ENCODE data around the gene UBE2J2.

The UBE2J2 gene

GRCh38 chr1:1292851-1293250, 19.2 kb upstream of the UBE2J2 start:
- Histone ChIP-seq H3K36me3 (ENCODE audit: control insufficient read depth, insufficient read depth, low read length) (no peaks in the 10 kb centered on the region), H3K4me2 (ENCODE audit: low read length) (no peak overlapping the region), H3K27me3 (ENCODE audit: control insufficient read depth, insufficient read depth, low read length) (no peaks in the 10 kb centered on the region), H2AFZ (no peak overlapping the region), H3K4me1 (no peaks in the 10 kb centered on the region), H3K79me2 (no peaks in the 10 kb centered on the region), H3K27ac (no peak overlapping the region), H3K9ac (no peak overlapping the region), H3K4me3 (ENCODE audit: low read depth, low read length) (no peak overlapping the region), H3K9me3 (ENCODE audit: control insufficient read depth, low read length) (no peaks in the 10 kb centered on the region)
- no peak for TF ChIP-seq CTCF (IDR thresholded peaks at IDR 0.05)

GRCh38 chr1:1292442-1292779, 18.8 kb upstream of the UBE2J2 start:
- H3K9ac ChIP-seq = no peak overlapping the region
- H2AFZ ChIP-seq = no peak overlapping the region
- H3K4me1 ChIP-seq = no peaks in the 10 kb centered on the region
- no peak overlapping the region for H3K4me3 ChIP-seq (ENCODE audit: low read depth, low read length)
- no peak overlapping the region for H3K27ac ChIP-seq
- no peaks in the 10 kb centered on the region for H3K36me3 ChIP-seq (ENCODE audit: control insufficient read depth, insufficient read depth, low read length)
- H3K27me3 ChIP-seq (ENCODE audit: control insufficient read depth, insufficient read depth, low read length) = no peaks in the 10 kb centered on the region
- TF ChIP-seq CTCF (IDR thresholded peaks at IDR 0.05) = no peak
- H3K9me3 ChIP-seq (ENCODE audit: control insufficient read depth, low read length) = no peaks in the 10 kb centered on the region
- no peaks in the 10 kb centered on the region for H3K79me2 ChIP-seq
- H3K4me2 ChIP-seq (ENCODE audit: low read length) = no peak overlapping the region

- no peaks in the 10 kb centered on the region for H3K27me3 ChIP-seq (ENCODE audit: control insufficient read depth, insufficient read depth, low read length)
- H3K27ac ChIP-seq = no peak overlapping the region
- H3K4me3 ChIP-seq (ENCODE audit: low read depth, low read length) = no peak overlapping the region
- H3K9me3 ChIP-seq (ENCODE audit: control insufficient read depth, low read length) = no peaks in the 10 kb centered on the region
- H3K4me2 ChIP-seq (ENCODE audit: low read length) = no peak overlapping the region
- no peak overlapping the region for H3K9ac ChIP-seq
- H3K79me2 ChIP-seq = no peaks in the 10 kb centered on the region
- H3K4me1 ChIP-seq = no peaks in the 10 kb centered on the region
- no peaks in the 10 kb centered on the region for H3K36me3 ChIP-seq (ENCODE audit: control insufficient read depth, insufficient read depth, low read length)
- TF ChIP-seq CTCF (IDR thresholded peaks at IDR 0.05) = peak; percentile 55
- no peak overlapping the region for H2AFZ ChIP-seq
Measured at GRCh38 chr1:1291548-1292441, 18.1 kb upstream of the UBE2J2 start.

- H3K9me3 ChIP-seq (ENCODE audit: control insufficient read depth, low read length) = no peaks in the 10 kb centered on the region
- TF ChIP-seq CTCF (IDR thresholded peaks at IDR 0.05) = no peak
- H3K27ac ChIP-seq = no peak overlapping the region
- no peaks in the 10 kb centered on the region for H3K79me2 ChIP-seq
- no peak overlapping the region for H3K9ac ChIP-seq
- H2AFZ ChIP-seq = no peak overlapping the region
- no peak overlapping the region for H3K4me3 ChIP-seq (ENCODE audit: low read depth, low read length)
- no peaks in the 10 kb centered on the region for H3K36me3 ChIP-seq (ENCODE audit: control insufficient read depth, insufficient read depth, low read length)
- no peaks in the 10 kb centered on the region for H3K27me3 ChIP-seq (ENCODE audit: control insufficient read depth, insufficient read depth, low read length)
- no peak overlapping the region for H3K4me2 ChIP-seq (ENCODE audit: low read length)
- no peaks in the 10 kb centered on the region for H3K4me1 ChIP-seq
Measured at GRCh38 chr1:1291023-1291528, 17.4 kb upstream of the UBE2J2 start.

Measured in parathyroid adenoma (tissue), 2 donors.